ENCODE measurements around the gene NARF.

- TF ChIP-seq CTCF (IDR thresholded peaks at IDR 0.05; ENCODE audit: extremely low read depth in 1 of 2, insufficient read depth in 1 of 2, low read depth in 1 of 2, low read length in 2 of 2): no peak
- no peak for TF ChIP-seq MAX (IDR thresholded peaks at IDR 0.05; ENCODE audit: insufficient read depth, insufficient read length)
These were observed 34.8 kb downstream of the NARF start for GRCh38 chr17:82493226-82493781.

All from endothelial cell of umbilical vein (primary cell).